Lung (tissue), 12 donors: ENCODE results near the gene UGT1A8. TPM values are rescaled to one million over a fixed set of nuclear protein-coding genes. Genes with fewer than 3 reads are reported as not detected.
"Not testable (repeated sequence)": the region's sequence is repeated elsewhere in the genome, so short reads cannot be mapped to it uniquely, and the experiment has no call there.

Experiments
- ATAC-seq: fragments of 200-7000 bp; cut with Tn5 transposase; one replicate; pipeline ENCODE4 v1.9.1; 2020; ENCODE audit warnings: moderate number of reproducible peaks; ENCODE audit not compliant: insufficient read depth, low FRiP score
- DNase-seq, 3 donors: peaks; one replicate each; pipeline ENCODE4 v3.0.0-alpha.2; 2013 to 2017
- H3K27ac ChIP-seq, 2 donors: one replicate each; pipeline ENCODE4 v1.5.1; 2013; ENCODE audit warnings: mild to moderate bottlenecking in 2 of 2, moderate library complexity in 2 of 2, control low read depth in 1 of 2, inconsistent platforms in 1 of 2, low read depth in 1 of 2, low read length in 1 of 2
- H3K27me3 ChIP-seq, 3 donors: one replicate each; pipeline ENCODE4 v1.5.1; 2013; ENCODE audit warnings: low read length in 2 of 3; ENCODE audit not compliant: control insufficient read depth in 3 of 3, insufficient read depth in 3 of 3
- H3K36me3 ChIP-seq, 4 donors: one replicate each; pipeline ENCODE4 v1.5.1; 2013; ENCODE audit warnings: low read length in 4 of 4, mild to moderate bottlenecking in 1 of 4, moderate library complexity in 1 of 4; ENCODE audit not compliant: control insufficient read depth in 4 of 4, insufficient read depth in 4 of 4
- H3K4me1 ChIP-seq, 5 donors: one replicate each; pipeline ENCODE4 v1.5.1; 2013; ENCODE audit warnings: low read length in 5 of 5, mild to moderate bottlenecking in 2 of 5, moderate library complexity in 1 of 5; ENCODE audit not compliant: control insufficient read depth in 5 of 5, insufficient read depth in 5 of 5
- H3K4me3 ChIP-seq: one replicate; pipeline ENCODE4 v1.5.1; 2013; ENCODE audit warnings: mild to moderate bottlenecking, control low read depth, moderate library complexity
- H3K9ac ChIP-seq, 2 donors: one replicate each; pipeline ENCODE4 v1.5.1; 2013; ENCODE audit warnings: low read length in 2 of 2, control low read depth in 1 of 2; ENCODE audit not compliant: insufficient read depth in 1 of 2
- H3K9me3 ChIP-seq, 4 donors: one replicate each; pipeline ENCODE4 v1.5.1; 2013; ENCODE audit warnings: low read length in 3 of 4, mild to moderate bottlenecking in 1 of 4, moderate library complexity in 1 of 4; ENCODE audit not compliant: control insufficient read depth in 4 of 4, insufficient read depth in 3 of 4
- WGBS, 2 donors: extraction: QIAGEN DNeasy Blood & Tissue Kit; methylation state at CpG; one replicate each; pipeline ENCODE4 v1.1.7; 2013; 5-methylcytosine and 5-hydroxymethylcytosine counted together
- polyA plus RNA-seq, 2 donors: library from polyadenylated mRNA; stranded (reverse); fragments of 200-250 nt; gene quantifications; one replicate each; pipeline ENCODE4 v1.2.1, GENCODE V29; 2013
- total RNA-seq, 2 donors: library from RNA; depleted of rRNA in 1 of 2; stranded (reverse); fragments of >200 nt in 1 of 2; gene quantifications; one replicate each; pipeline ENCODE4 v1.2.1, GENCODE V29; 2014 to 2021
- TF ChIP-seq, protein P1 (sequence below): IDR thresholded peaks from 2 replicates; pipeline ENCODE4 v1.5.1; 2012; ENCODE audit warnings: mild to moderate bottlenecking; ENCODE audit errors: control extremely low read depth, extremely low read depth
- donor health status: control.
- donor health status: control.
- donor health status: Bipolar disorder and iron deficiency.
- donor health status: healthy.
- donor health status: DM: yes; HTN: yes; CAD: no.

Gene UGT1A8
- total and polyA plus RNA-seq, 4 donors, result 0.26 TPM; not detected in 3

DNA sequence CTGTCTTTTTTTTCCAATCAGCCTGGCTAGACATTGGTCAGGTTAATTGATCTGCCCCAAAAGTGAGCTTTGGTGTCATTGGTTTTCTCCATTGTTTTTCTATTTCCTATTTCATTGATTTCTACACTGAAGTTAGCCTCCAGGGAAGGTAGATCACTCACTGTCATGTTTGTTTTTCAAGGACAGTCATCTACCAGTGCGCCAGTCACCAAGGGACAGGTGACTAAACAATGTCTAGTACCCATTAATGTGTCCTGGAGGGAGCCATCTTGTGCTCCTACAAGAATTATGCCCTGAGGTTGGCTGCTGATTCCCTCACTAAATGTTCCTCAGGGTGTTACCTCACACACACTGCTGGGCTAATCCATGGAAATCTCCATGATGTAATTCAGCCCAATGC lies 33.2 kb upstream of the UGT1A8 start:
- Histone ChIP-seq H3K27ac (no peak overlapping the region), H3K36me3 (no peaks in the 10 kb centered on the region), H3K4me1 (no peaks in the 10 kb centered on the region), H3K4me3 (no peak overlapping the region), H3K27me3 (peaks cover 0 to 3% (median 0%) of the 10 kb centered on the region in 3 donors), H3K9ac (no peak overlapping the region), H3K9me3 (no peaks in the 10 kb centered on the region)
- 96 to 99% methylated on average over 1 of the region's 1 CpG for WGBS, 2 donors
- TF ChIP-seq, protein P1, sequence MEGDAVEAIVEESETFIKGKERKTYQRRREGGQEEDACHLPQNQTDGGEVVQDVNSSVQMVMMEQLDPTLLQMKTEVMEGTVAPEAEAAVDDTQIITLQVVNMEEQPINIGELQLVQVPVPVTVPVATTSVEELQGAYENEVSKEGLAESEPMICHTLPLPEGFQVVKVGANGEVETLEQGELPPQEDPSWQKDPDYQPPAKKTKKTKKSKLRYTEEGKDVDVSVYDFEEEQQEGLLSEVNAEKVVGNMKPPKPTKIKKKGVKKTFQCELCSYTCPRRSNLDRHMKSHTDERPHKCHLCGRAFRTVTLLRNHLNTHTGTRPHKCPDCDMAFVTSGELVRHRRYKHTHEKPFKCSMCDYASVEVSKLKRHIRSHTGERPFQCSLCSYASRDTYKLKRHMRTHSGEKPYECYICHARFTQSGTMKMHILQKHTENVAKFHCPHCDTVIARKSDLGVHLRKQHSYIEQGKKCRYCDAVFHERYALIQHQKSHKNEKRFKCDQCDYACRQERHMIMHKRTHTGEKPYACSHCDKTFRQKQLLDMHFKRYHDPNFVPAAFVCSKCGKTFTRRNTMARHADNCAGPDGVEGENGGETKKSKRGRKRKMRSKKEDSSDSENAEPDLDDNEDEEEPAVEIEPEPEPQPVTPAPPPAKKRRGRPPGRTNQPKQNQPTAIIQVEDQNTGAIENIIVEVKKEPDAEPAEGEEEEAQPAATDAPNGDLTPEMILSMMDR, result no peak
- DNase-seq (no peak), ATAC-seq (no peak)

DNA sequence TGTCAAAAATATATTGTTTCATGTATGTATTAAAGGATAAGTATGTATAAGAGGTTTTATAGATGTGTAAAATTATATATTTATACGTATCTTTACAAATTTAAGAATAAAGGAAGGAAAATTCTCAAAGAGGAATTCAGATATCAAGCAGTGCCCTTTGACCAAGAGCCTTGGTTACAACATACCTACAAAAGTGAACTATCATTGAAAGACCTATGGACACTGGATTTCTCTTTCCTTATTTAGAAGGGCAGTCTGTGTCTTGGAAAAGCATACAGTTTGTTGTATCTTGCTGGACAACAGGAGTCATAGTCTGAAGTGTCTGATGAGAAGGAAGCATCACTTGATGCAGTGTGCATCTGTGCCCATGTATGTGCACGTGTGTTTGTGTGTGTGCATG lies 29.0 kb upstream of the UGT1A8 start:
- Histone ChIP-seq H3K9me3 (no peaks in the 10 kb centered on the region), H3K36me3 (no peaks in the 10 kb centered on the region), H3K4me3 (no peak overlapping the region), H3K9ac (no peak overlapping the region), H3K27me3 (peaks cover 0 to 3% (median 0%) of the 10 kb centered on the region in 3 donors), H3K4me1 (no peaks in the 10 kb centered on the region), H3K27ac (no peak overlapping the region)
- ATAC-seq (no peak), DNase-seq (no peak)
- TF ChIP-seq, protein P1, result no peak
- 88 to 99% methylated on average over 2 of the region's 2 CpGs for WGBS, 2 donors

DNA sequence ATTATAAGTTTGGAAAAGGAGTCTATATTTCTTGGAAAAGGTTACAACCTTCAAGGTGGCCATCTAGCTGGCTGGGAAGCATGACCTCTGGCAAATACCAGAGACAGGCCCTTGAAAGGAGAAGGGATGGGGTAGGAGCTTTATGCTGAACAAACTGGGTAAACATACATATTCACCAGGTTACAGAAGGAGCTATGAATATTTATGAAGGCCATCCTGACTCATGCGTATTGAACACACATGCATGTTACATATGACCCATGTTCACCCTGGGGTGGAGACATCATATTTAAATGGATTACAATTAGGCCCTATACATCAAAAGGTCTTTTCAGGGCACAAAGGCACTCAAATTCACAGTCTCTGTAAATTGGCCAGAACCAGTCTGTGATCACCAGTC lies 24.7 kb upstream of the UGT1A8 start:
- not testable (repeated sequence) for H3K9me3 ChIP-seq, H3K27me3 ChIP-seq, H3K36me3 ChIP-seq, H3K4me1 ChIP-seq, H3K4me3 ChIP-seq, DNase-seq, H3K9ac ChIP-seq, ATAC-seq, H3K27ac ChIP-seq
- 100% methylated on average over 1 of the region's 1 CpG for WGBS, 2 donors

DNA sequence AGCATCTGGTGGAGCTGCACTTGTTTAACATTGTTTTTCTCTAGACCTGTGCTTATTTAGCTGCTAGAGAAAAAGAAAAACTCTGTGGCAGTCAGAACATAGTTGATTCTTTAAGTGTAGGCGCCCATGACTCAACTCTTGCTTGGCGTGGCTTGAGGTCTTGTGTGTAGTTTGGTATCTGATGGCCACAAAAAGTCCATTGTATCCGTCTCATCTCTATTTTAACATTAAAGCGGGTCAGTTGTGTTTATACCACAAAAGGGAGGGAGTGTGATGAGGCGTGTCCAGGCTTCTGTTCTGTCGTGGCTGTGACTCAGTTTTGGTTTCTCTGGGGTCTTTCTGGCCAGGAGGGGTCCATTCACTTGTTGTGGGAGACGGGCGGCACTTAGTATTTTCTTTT lies 24.2 kb upstream of the UGT1A8 start:
- H3K27me3 ChIP-seq, result peaks cover 0 to 3% (median 0%) of the 10 kb centered on the region in 3 donors
- H3K4me1 ChIP-seq, result no peaks in the 10 kb centered on the region
- ATAC-seq, result no peak
- H3K27ac ChIP-seq, result no peak overlapping the region
- H3K4me3 ChIP-seq, result no peak overlapping the region
- no peak overlapping the region for H3K9ac ChIP-seq
- no peaks in the 10 kb centered on the region for H3K9me3 ChIP-seq
- DNase-seq, result no peak
- TF ChIP-seq, protein P1, result no peak
- H3K36me3 ChIP-seq, result no peaks in the 10 kb centered on the region
- 79 to 94% methylated on average over 8 of the region's 8 CpGs for WGBS, 2 donors
